SK-N-SH (cell line): ENCODE measurements around the gene MYL2. TPM values are rescaled to one million over a fixed set of nuclear protein-coding genes. Genes with fewer than 3 reads are reported as not detected.

Source experiments
- CTCF ChIA-PET: fragments of 300-600, 350-600 bp; formaldehyde crosslinking; extraction: SDS; loops from one replicate; lab custom pipeline; 2021; lab: Yijun Ruan, JAX
- POLR2A ChIA-PET: fragments of 350-600 bp; sonication (Branson Sonifier 250); formaldehyde crosslinking; extraction: SDS; loops from one replicate; lab custom pipeline; 2020; ENCODE audit warnings: antibody characterized with exemption, inconsistent platforms; lab: Yijun Ruan, JAX
- DNase-seq: peaks from one replicate; pipeline ENCODE4 v3.0.0; 2012
- H2AFZ ChIP-seq: fragments of 200-600 bp; sonication (generic); 2 replicates; pipeline ENCODE4 v1.8.1; 2016; ENCODE audit warnings: antibody characterized with exemption, mild to moderate bottlenecking, low read depth
- H3F3A ChIP-seq: fragments of 200-600 bp; sonication (generic); replicated peaks from 2 replicates; pipeline ENCODE3; 2016; ENCODE audit warnings: antibody characterized with exemption, mild to moderate bottlenecking; ENCODE audit not compliant: insufficient read depth
- H3K27ac ChIP-seq, 2 experiments: fragments of 200-500 bp in 1 of 2; fragments of 200-600 bp in 1 of 2; sonication (Bioruptor generic) in 1 of 2; sonication (generic), shearing (Covaris generic) in 1 of 2; 2 replicates each; pipeline versions ENCODE4 v1.5.1 to v1.6.1; 2014 to 2016; ENCODE audit warnings: low read depth in 2 of 2, inconsistent platforms in 1 of 2, low read length in 1 of 2, mild to moderate bottlenecking in 1 of 2, mixed read lengths in 1 of 2
- H3K27me3 ChIP-seq: fragments of 200-600 bp; sonication (generic), shearing (Covaris generic); 2 replicates; pipeline ENCODE4 v1.6.1; 2016; ENCODE audit warnings: mixed run types; ENCODE audit not compliant: insufficient read depth
- H3K36me3 ChIP-seq, 2 experiments: fragments of 200-500 bp in 1 of 2; fragments of 200-600 bp in 1 of 2; sonication (Bioruptor generic) in 1 of 2; sonication (generic) in 1 of 2; replicated peaks in 1 of 2; 2 replicates each; pipeline versions ENCODE3 to v1.5.1; 2014 to 2016; ENCODE audit warnings: low read length in 1 of 2, mild to moderate bottlenecking in 1 of 2; ENCODE audit not compliant: insufficient read depth in 2 of 2, control insufficient read depth in 1 of 2
- H3K4me1 ChIP-seq, 2 experiments: fragments of 200-500 bp in 1 of 2; fragments of 200-600 bp in 1 of 2; sonication (Bioruptor generic) in 1 of 2; sonication (generic), shearing (Covaris generic) in 1 of 2; 2 replicates each; pipeline versions ENCODE4 v1.5.1 to v1.6.1; 2014 to 2016; ENCODE audit warnings: low read depth in 1 of 2, low read length in 1 of 2, mixed run types in 1 of 2; ENCODE audit not compliant: insufficient read depth in 2 of 2, control insufficient read depth in 1 of 2
- H3K4me2 ChIP-seq: fragments of 200-600 bp; sonication (generic), shearing (Covaris generic); 2 replicates; pipeline ENCODE4 v1.6.1; 2017; ENCODE audit warnings: mixed run types
- H3K4me3 ChIP-seq, 2 experiments: fragments of 200-500 bp in 1 of 2; fragments of 200-600 bp in 1 of 2; sonication (Bioruptor generic) in 1 of 2; sonication (generic), shearing (Covaris generic) in 1 of 2; 2 replicates each; pipeline versions ENCODE4 v1.5.1 to v1.8.1; 2014 to 2016; ENCODE audit warnings: low read depth in 2 of 2, inconsistent platforms in 1 of 2, low read length in 1 of 2, mild to moderate bottlenecking in 1 of 2, mixed read lengths in 1 of 2, moderate library complexity in 1 of 2
- H3K79me2 ChIP-seq: fragments of 200-600 bp; sonication (generic); 2 replicates; pipeline ENCODE4 v1.8.1; 2017; ENCODE audit warnings: mild to moderate bottlenecking; ENCODE audit not compliant: insufficient read depth
- H3K9ac ChIP-seq: fragments of 200-600 bp; sonication (generic); 2 replicates; pipeline ENCODE4 v1.6.1; 2017; ENCODE audit warnings: mixed run types
- H3K9me2 ChIP-seq: fragments of 200-600 bp; sonication (generic); 2 replicates; pipeline ENCODE4 v1.6.1; 2017; ENCODE audit warnings: mixed run types
- H3K9me3 ChIP-seq: fragments of 200-600 bp; sonication (generic); 2 replicates; pipeline ENCODE4 v1.6.1; 2017; ENCODE audit warnings: mixed run types, mild to moderate bottlenecking, moderate library complexity
- H4K20me1 ChIP-seq: fragments of 200-600 bp; sonication (generic); 2 replicates; pipeline ENCODE4 v1.6.1; 2017; ENCODE audit warnings: mild to moderate bottlenecking, mixed run types; ENCODE audit not compliant: insufficient read depth
- EP300 ChIP-seq, 2 experiments: IDR thresholded peaks; 2 replicates each; pipeline versions ENCODE4 v1.4.0 to v1.6.1; 2012; ENCODE audit warnings: borderline replicate concordance in 1 of 2, low read depth in 1 of 2, low read length in 1 of 2
- FOSL2 ChIP-seq: IDR thresholded peaks from 2 replicates; pipeline ENCODE4 v1.4.0; 2012; ENCODE audit warnings: low read depth, mild to moderate bottlenecking, moderate library complexity, borderline replicate concordance
- FOXJ3 ChIP-seq: sonication (generic); formaldehyde crosslinking; IDR thresholded peaks from 2 replicates; pipeline ENCODE4 v1.5.1; 2020; ENCODE audit warnings: mild to moderate bottlenecking, missing genetic modification reagents
- GABPA ChIP-seq: IDR thresholded peaks from 2 replicates; pipeline ENCODE4 v1.4.0; 2012; ENCODE audit warnings: low read depth, mild to moderate bottlenecking
- MEF2A ChIP-seq: IDR thresholded peaks from 2 replicates; pipeline ENCODE4 v1.4.0; 2012; ENCODE audit warnings: low read depth, borderline replicate concordance
- RXRA ChIP-seq: IDR thresholded peaks from 2 replicates; pipeline ENCODE4 v1.4.0; 2012; ENCODE audit warnings: low read depth, mild to moderate bottlenecking, borderline replicate concordance
- SMC3 ChIP-seq: IDR thresholded peaks from 2 replicates; pipeline ENCODE4 v1.6.1; 2012; ENCODE audit warnings: low read depth, low read length, improper control_type of control experiment
- TCF12 ChIP-seq: IDR thresholded peaks from 2 replicates; pipeline ENCODE4 v1.4.0; 2012
- USF2 ChIP-seq: fragments of 150-350 bp; IDR thresholded peaks from 2 replicates; pipeline ENCODE4 v1.6.1; 2017; ENCODE audit warnings: antibody characterized with exemption, low read length, low read depth, borderline replicate concordance
- WGBS: methylation state at CpG from one replicate; pipeline ENCODE4 v1.1.6; 2017; ENCODE audit warnings: low lambda C conversion rate; 5-methylcytosine and 5-hydroxymethylcytosine counted together
- polyA plus RNA-seq, 3 experiments: library from polyadenylated mRNA; depleted of rRNA; stranded (reverse); fragments of >200 nt; gene quantifications; 2 replicates each; pipeline ENCODE4 v1.2.3, GENCODE V29; 2012
- TF ChIP-seq, protein P1 (sequence below): fragments of 200-600 bp; sonication (generic); IDR thresholded peaks from 2 replicates; pipeline ENCODE4 v1.6.1; 2017; ENCODE audit warnings: antibody characterized with exemption, mild to moderate bottlenecking, moderate library complexity
- TF ChIP-seq, protein P2 (sequence below): IDR thresholded peaks from 2 replicates; pipeline ENCODE4 v1.6.1; 2012; ENCODE audit warnings: mild to moderate bottlenecking, low read depth, low read length, moderate library complexity

The MYL2 gene
- polyA plus RNA-seq, 1 of the 3 experiments (the other 2 are of a cell fraction) = not detected

DNA sequence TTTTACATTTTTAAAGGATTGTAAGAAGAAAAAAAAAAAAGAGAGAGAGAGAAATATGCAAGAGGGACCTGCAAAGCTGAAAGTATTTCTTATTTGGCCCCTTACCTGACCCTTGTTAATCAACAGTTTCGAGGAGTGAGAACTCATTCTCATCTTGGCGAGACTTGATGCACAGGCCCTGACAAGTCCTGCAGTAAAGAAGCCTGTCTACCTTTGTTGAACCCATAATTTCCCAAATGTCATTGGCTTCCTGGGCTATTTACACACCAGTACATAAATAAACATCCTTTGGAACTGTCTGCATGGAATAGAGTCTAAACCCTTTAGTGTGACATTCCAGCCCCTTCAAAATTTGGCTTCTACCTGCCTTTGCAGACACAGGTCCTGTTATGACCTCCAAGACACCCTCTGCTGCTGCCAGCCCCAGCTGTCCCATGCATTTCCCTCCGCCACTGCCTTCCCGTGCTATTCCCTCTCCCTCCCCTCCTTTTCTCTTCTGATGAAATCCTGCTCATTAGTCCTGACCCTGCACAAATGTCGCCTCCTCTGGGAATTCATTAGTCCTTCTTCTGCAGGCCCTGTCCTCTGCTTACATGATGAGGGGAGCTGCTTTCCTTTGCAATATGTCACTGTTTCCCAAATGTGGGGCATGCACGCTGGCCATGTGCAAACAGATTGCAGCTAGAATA lies 35.1 kb downstream of the MYL2 start:
- no peak overlapping the region for H3K4me2 ChIP-seq
- WGBS = 73% methylated on average over 6 of the region's 6 CpGs
- no peak overlapping the region for H3K27ac ChIP-seq
- H3K27me3 ChIP-seq = no peaks in the 10 kb centered on the region
- no peak for DNase-seq
- TF ChIP-seq EP300 (IDR thresholded peaks at IDR 0.05; ENCODE audit: borderline replicate concordance in 1 of 2, low read depth in 1 of 2, low read length in 1 of 2) (no peak), GABPA (no peak), RXRA (no peak), TCF12 (no peak)
- TF ChIP-seq, protein P1, sequence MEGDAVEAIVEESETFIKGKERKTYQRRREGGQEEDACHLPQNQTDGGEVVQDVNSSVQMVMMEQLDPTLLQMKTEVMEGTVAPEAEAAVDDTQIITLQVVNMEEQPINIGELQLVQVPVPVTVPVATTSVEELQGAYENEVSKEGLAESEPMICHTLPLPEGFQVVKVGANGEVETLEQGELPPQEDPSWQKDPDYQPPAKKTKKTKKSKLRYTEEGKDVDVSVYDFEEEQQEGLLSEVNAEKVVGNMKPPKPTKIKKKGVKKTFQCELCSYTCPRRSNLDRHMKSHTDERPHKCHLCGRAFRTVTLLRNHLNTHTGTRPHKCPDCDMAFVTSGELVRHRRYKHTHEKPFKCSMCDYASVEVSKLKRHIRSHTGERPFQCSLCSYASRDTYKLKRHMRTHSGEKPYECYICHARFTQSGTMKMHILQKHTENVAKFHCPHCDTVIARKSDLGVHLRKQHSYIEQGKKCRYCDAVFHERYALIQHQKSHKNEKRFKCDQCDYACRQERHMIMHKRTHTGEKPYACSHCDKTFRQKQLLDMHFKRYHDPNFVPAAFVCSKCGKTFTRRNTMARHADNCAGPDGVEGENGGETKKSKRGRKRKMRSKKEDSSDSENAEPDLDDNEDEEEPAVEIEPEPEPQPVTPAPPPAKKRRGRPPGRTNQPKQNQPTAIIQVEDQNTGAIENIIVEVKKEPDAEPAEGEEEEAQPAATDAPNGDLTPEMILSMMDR = no peak
- H3K36me3 ChIP-seq = no peaks in the 10 kb centered on the region
- H3K4me1 ChIP-seq = no peaks in the 10 kb centered on the region
- H3K79me2 ChIP-seq = no peaks in the 10 kb centered on the region
- CTCF ChIA-PET = interaction anchor here (1.2 to 4.3 kb wide), 2 partner anchors 38 to 59 kb away, joined by 3 to 35 read pairs; partner anchors contain the start of gene CCDC63
- H3K4me3 ChIP-seq = no peak overlapping the region
- H3F3A ChIP-seq = no peaks in the 10 kb centered on the region
- no peak overlapping the region for H2AFZ ChIP-seq
- H3K9me2 ChIP-seq = no peaks in the 10 kb centered on the region
- POLR2A ChIA-PET = no interaction called here
- H3K9me3 ChIP-seq = no peaks in the 10 kb centered on the region
- H3K9ac ChIP-seq = no peak overlapping the region
- no peaks in the 10 kb centered on the region for H4K20me1 ChIP-seq

GRCh38 chr12:110883251-110883650 lies 37.1 kb downstream of the MYL2 start:
- no peaks in the 10 kb centered on the region for H3K9me2 ChIP-seq
- ChIA-PET POLR2A (no interaction called here), CTCF (interaction anchor here (1.2 kb wide), 1 partner anchor 37 kb away, joined by 5 read pairs; the partner anchor contains the start of gene CCDC63)
- no peak for TF ChIP-seq MEF2A
- TF ChIP-seq, protein P1 = no peak
- TF ChIP-seq, protein P2, sequence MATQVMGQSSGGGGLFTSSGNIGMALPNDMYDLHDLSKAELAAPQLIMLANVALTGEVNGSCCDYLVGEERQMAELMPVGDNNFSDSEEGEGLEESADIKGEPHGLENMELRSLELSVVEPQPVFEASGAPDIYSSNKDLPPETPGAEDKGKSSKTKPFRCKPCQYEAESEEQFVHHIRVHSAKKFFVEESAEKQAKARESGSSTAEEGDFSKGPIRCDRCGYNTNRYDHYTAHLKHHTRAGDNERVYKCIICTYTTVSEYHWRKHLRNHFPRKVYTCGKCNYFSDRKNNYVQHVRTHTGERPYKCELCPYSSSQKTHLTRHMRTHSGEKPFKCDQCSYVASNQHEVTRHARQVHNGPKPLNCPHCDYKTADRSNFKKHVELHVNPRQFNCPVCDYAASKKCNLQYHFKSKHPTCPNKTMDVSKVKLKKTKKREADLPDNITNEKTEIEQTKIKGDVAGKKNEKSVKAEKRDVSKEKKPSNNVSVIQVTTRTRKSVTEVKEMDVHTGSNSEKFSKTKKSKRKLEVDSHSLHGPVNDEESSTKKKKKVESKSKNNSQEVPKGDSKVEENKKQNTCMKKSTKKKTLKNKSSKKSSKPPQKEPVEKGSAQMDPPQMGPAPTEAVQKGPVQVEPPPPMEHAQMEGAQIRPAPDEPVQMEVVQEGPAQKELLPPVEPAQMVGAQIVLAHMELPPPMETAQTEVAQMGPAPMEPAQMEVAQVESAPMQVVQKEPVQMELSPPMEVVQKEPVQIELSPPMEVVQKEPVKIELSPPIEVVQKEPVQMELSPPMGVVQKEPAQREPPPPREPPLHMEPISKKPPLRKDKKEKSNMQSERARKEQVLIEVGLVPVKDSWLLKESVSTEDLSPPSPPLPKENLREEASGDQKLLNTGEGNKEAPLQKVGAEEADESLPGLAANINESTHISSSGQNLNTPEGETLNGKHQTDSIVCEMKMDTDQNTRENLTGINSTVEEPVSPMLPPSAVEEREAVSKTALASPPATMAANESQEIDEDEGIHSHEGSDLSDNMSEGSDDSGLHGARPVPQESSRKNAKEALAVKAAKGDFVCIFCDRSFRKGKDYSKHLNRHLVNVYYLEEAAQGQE = no peak
- TF ChIP-seq USF2 = no peak
- TF ChIP-seq FOXJ3 = no peak
- no peak for TF ChIP-seq SMC3
- TF ChIP-seq FOSL2 = no peak
- H3K4me2 ChIP-seq = no peak overlapping the region
- H3K79me2 ChIP-seq = no peaks in the 10 kb centered on the region
- H4K20me1 ChIP-seq = no peaks in the 10 kb centered on the region
- no peaks in the 10 kb centered on the region for H3F3A ChIP-seq
- H3K4me3 ChIP-seq = no peak overlapping the region
- H3K9ac ChIP-seq = no peak overlapping the region
- no peak overlapping the region for H2AFZ ChIP-seq
- 71% methylated on average over 3 of the region's 4 CpGs for WGBS
- no peaks in the 10 kb centered on the region for H3K9me3 ChIP-seq
- DNase-seq = no peak
- H3K27ac ChIP-seq = no peak overlapping the region
- 0 out of 4 replicates have a peak, but pooled peaks cover 0 to 4% of the 10 kb centered on the region in 2 experiments for H3K4me1 ChIP-seq
- no peaks in the 10 kb centered on the region for H3K27me3 ChIP-seq
- H3K36me3 ChIP-seq = no peaks in the 10 kb centered on the region
